GM12878 (cell line): ENCODE measurements around the gene SORT1. TPM values are rescaled to one million over a fixed set of nuclear protein-coding genes. Genes with fewer than 3 reads are reported as not detected.

Experiments used
- ATAC-seq: fragments of 200-7000 bp; cut with Tn5 transposase; 3 replicates; pipeline ENCODE4 v1.9.1; 2020; ENCODE audit warnings: mild to moderate bottlenecking, moderate library complexity
- BruUV-seq: library from RNA; stranded (reverse); fragments of 400-500 nt; replicated peaks from 2 replicates; lab custom pipeline; 2021; lab: Mats Ljungman, UMichigan
- CTCF ChIA-PET: fragments of 300-600 bp; sonication (Branson Sonifier 250); formaldehyde crosslinking; extraction: SDS; loops from one replicate; lab custom pipeline; 2021; ENCODE audit warnings: inconsistent platforms; lab: Yijun Ruan, JAX
- POLR2A ChIA-PET: fragments of 350-600 bp; formaldehyde crosslinking; extraction: SDS; loops from one replicate; lab custom pipeline; 2021; ENCODE audit warnings: inconsistent platforms; lab: Charles Lee
- RAD21 ChIA-PET: fragments of 300-600 bp; sonication (Branson Sonifier 250); formaldehyde crosslinking; loops from one replicate; lab custom pipeline; 2023; ENCODE audit warnings: antibody characterized with exemption; ENCODE audit not compliant: unreplicated experiment; lab: Charles Lee
- SMC1A ChIA-PET: fragments of 300-600 bp; sonication (Branson Sonifier 250); formaldehyde crosslinking; loops from one replicate; lab custom pipeline; 2023; ENCODE audit not compliant: unreplicated experiment, uncharacterized antibody; lab: Charles Lee
- DNase-seq: peaks from one replicate; pipeline ENCODE4 v3.0.0-alpha.2; 2011; ENCODE audit warnings: low read depth, low spot score
- FAIRE-seq: peaks from 3 replicates; lab custom pipeline; 2011; peaks lifted over from hg19 to GRCh38; lab: Jason Lieb, UNC
- H2AFZ ChIP-seq: 2 replicates; pipeline ENCODE4 v1.6.0; 2011; ENCODE audit warnings: low read depth, low read length, control low read depth; ENCODE audit not compliant: control insufficient read depth
- H3K27ac ChIP-seq: 2 replicates; pipeline ENCODE4 v1.5.1; 2011; ENCODE audit warnings: control low read depth; ENCODE audit not compliant: control insufficient read depth, insufficient read depth
- H3K27me3 ChIP-seq, 2 experiments: replicated peaks in 1 of 2; 2 replicates each; pipeline versions ENCODE4 v1.6.0 to v1.6.1; 2011; ENCODE audit warnings: low read length in 1 of 2; ENCODE audit not compliant: control insufficient read depth in 2 of 2, insufficient read depth in 2 of 2
- H3K36me3 ChIP-seq, 2 experiments: 2 replicates each; pipeline ENCODE4 v1.5.1; 2011; ENCODE audit warnings: low read length in 1 of 2; ENCODE audit not compliant: control insufficient read depth in 2 of 2, insufficient read depth in 2 of 2
- H3K4me1 ChIP-seq: 2 replicates; pipeline ENCODE4 v1.6.1; 2011; ENCODE audit warnings: mild to moderate bottlenecking, low read length, moderate library complexity, mixed read lengths; ENCODE audit not compliant: control insufficient read depth, insufficient read depth
- H3K4me2 ChIP-seq: 2 replicates; pipeline ENCODE4 v1.6.0; 2011; ENCODE audit warnings: control low read depth; ENCODE audit not compliant: control insufficient read depth, insufficient read depth
- H3K4me3 ChIP-seq: fragments of 200-600 bp; sonication (generic); 2 replicates; pipeline ENCODE4 v1.5.1; 2016
- H3K79me2 ChIP-seq: 2 replicates; pipeline ENCODE4 v1.6.0; 2011; ENCODE audit warnings: low read length; ENCODE audit not compliant: control insufficient read depth, insufficient read depth
- H3K9ac ChIP-seq: 2 replicates; pipeline ENCODE4 v1.8.0; 2011; ENCODE audit warnings: low read length, control low read depth, mixed read lengths; ENCODE audit not compliant: control insufficient read depth, insufficient read depth
- H3K9me3 ChIP-seq: replicated peaks from 3 replicates; pipeline ENCODE4 v1.5.1; 2011; ENCODE audit warnings: mild to moderate bottlenecking, low read length; ENCODE audit not compliant: control insufficient read depth, insufficient read depth
- H4K20me1 ChIP-seq: 2 replicates; pipeline ENCODE4 v1.6.0; 2011; ENCODE audit not compliant: control insufficient read depth, insufficient read depth
- BMI1 ChIP-seq: fragments of 450-650 bp; IDR thresholded peaks from 2 replicates; pipeline ENCODE4 v1.6.1; 2016; ENCODE audit warnings: mild to moderate bottlenecking, moderate library complexity, borderline replicate concordance
- CHD1 ChIP-seq: IDR thresholded peaks from 2 replicates; pipeline ENCODE4 v1.6.1; 2012; ENCODE audit warnings: low read depth, low read length, improper control_type of control experiment
- FOXK2 ChIP-seq: fragments of 450-650 bp; IDR thresholded peaks from 2 replicates; pipeline ENCODE4 v1.6.1; 2017; ENCODE audit warnings: mild to moderate bottlenecking, moderate library complexity
- GABPA ChIP-seq: IDR thresholded peaks from 2 replicates; pipeline ENCODE4 v1.6.1; 2014; ENCODE audit warnings: antibody characterized with exemption, low read depth, mild to moderate bottlenecking, inconsistent platforms
- IKZF2 ChIP-seq, 2 experiments: fragments of 450-650 bp; IDR thresholded peaks; 2 replicates each; pipeline ENCODE4 v1.6.1; 2017; ENCODE audit warnings: mild to moderate bottlenecking in 2 of 2, moderate library complexity in 2 of 2
- NFXL1 ChIP-seq: fragments of 450-650 bp; IDR thresholded peaks from 2 replicates; pipeline ENCODE4 v1.6.1; 2017; ENCODE audit warnings: antibody characterized with exemption, mild to moderate bottlenecking, borderline replicate concordance
- PAX5 ChIP-seq: IDR thresholded peaks from 2 replicates; pipeline ENCODE4 v1.6.1; 2011; ENCODE audit warnings: low read depth, low read length, borderline replicate concordance
- POU2F2 ChIP-seq: IDR thresholded peaks from 3 replicates; pipeline ENCODE4 v1.6.1; 2011; ENCODE audit warnings: low read depth, mild to moderate bottlenecking, low read length, borderline replicate concordance
- SIX5 ChIP-seq: IDR thresholded peaks from 2 replicates; pipeline ENCODE4 v1.6.1; 2011; ENCODE audit warnings: mild to moderate bottlenecking, low read depth, low read length, moderate library complexity; ENCODE audit not compliant: severe bottlenecking
- WGBS: methylation state at CpG from one replicate; pipeline ENCODE4 v1.1.6; 2016; ENCODE audit warnings: low lambda C conversion rate; ENCODE audit not compliant: insufficient replicate concordance, insufficient coverage; ENCODE audit errors: missing lambda C conversion rate; 5-methylcytosine and 5-hydroxymethylcytosine counted together
- in situ Hi-C: fragments of 300-500 bp; cut with MboI; formaldehyde crosslinking; loops from 9 replicates; pipeline ENCODE4 v1.14.3; 2018; ENCODE audit warnings: mixed read lengths
- intact Hi-C: fragments of 100-400 bp; cut with micrococcal nuclease; formaldehyde crosslinking; loops from one replicate; pipeline ENCODE4 v1.14.2; 2022; ENCODE audit not compliant: unreplicated experiment
- polyA plus RNA-seq, 11 experiments: library from polyadenylated mRNA; depleted of rRNA in 4 of 11; unstranded in 6 of 11; stranded (reverse) in 5 of 11; fragments of >200 nt; fragmentation: Nextera tagmentation in 4 of 11; fragmentation: Illumina TruSeq in 1 of 11; extraction: Ambion mirVana in 4 of 11; extraction: Trizol in 1 of 11; gene quantifications; 1 replicate in 1 of 11; 2 replicates in 10 of 11; pipeline versions ENCODE4 v1.2.1 to v1.2.3, GENCODE V29; 2011 to 2016; ENCODE audit warnings: inconsistent platforms in 2 of 11, missing spikeins in 2 of 11, low read depth in 1 of 11
- total RNA-seq, 4 experiments: library from RNA; depleted of rRNA in 3 of 4; stranded (reverse); fragments of >200 nt in 3 of 4; fragmentation: Illumina TruSeq in 1 of 4; extraction: Trizol in 1 of 4; gene quantifications; 2 replicates each; pipeline versions ENCODE4 v1.2.1 to v1.2.3, GENCODE V29; 2013 to 2021
- TF ChIP-seq, protein P1 (sequence below): fragments of 450-650 bp; formaldehyde crosslinking; IDR thresholded peaks from 2 replicates; pipeline ENCODE4 v1.4.0; 2022; ENCODE audit warnings: mild to moderate bottlenecking, moderate library complexity

SORT1 gene
- total and polyA plus RNA-seq, 10 of the 15 experiments (the other 5 are each of a cell fraction or from before 2014, with no cell fraction given), result 0.06 to 1.9 (median 0.33) TPM; not detected in 1

DNA sequence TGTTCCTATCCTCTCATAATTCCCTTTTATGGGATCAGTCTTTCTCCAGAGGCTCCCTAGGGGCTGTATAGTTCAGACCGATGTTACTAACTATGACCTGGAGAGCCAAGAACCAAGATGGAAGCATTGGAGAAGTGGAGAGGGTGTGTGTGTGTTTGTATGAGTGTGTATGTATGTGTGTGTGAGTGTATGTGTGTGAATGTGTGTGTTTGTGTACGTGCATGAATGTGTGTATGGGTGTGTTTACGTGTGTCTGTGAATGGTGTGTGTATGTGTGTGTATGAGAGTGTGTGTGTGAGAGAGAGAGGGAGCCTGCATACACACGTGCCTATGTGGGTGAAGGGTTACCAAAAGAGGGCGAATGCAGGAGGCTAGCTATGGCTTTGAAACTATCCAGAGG is 95.8 kb downstream of the SORT1 start:
- H3K9ac ChIP-seq, result no peak overlapping the region
- in situ Hi-C loops (no loop called here), intact Hi-C loops (no loop called here)
- 32% methylated on average over 5 of the region's 5 CpGs for WGBS
- no peak overlapping the region for H3K4me3 ChIP-seq
- no peaks in the 10 kb centered on the region for H3K4me1 ChIP-seq
- peaks cover 0 to 2% of the 10 kb centered on the region in 2 experiments; a peak in 3 of 4 replicates for H3K27me3 ChIP-seq
- TF ChIP-seq, protein P1, sequence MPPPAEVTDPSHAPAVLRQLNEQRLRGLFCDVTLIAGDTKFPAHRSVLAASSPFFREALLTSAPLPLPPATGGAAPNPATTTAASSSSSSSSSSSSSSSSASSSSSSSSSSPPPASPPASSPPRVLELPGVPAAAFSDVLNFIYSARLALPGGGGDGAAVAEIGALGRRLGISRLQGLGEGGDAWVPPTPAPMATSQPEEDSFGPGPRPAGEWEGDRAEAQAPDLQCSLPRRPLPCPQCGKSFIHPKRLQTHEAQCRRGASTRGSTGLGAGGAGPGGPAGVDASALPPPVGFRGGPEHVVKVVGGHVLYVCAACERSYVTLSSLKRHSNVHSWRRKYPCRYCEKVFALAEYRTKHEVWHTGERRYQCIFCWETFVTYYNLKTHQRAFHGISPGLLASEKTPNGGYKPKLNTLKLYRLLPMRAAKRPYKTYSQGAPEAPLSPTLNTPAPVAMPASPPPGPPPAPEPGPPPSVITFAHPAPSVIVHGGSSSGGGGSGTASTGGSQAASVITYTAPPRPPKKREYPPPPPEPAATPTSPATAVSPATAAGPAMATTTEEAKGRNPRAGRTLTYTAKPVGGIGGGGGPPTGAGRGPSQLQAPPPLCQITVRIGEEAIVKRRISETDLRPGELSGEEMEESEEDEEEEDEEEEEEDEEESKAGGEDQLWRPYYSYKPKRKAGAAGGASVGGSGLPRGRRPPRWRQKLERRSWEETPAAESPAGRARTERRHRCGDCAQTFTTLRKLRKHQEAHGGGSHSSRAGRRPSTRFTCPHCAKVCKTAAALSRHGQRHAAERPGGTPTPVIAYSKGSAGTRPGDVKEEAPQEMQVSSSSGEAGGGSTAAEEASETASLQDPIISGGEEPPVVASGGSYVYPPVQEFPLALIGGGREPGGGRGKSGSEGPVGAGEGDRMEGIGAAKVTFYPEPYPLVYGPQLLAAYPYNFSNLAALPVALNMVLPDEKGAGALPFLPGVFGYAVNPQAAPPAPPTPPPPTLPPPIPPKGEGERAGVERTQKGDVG, result no peak
- 0 out of 2 replicates have a peak, but pooled peaks have one; percentile 15 for TF ChIP-seq FOXK2
- ChIA-PET POLR2A (no interaction called here), RAD21 (no interaction called here), CTCF (no interaction called here), SMC1A (no interaction called here)
- no peak overlapping the region for H3K4me2 ChIP-seq
- FAIRE-seq, result no peak
- ATAC-seq, result no peak
- H4K20me1 ChIP-seq, result no peaks in the 10 kb centered on the region
- no peaks in the 10 kb centered on the region for H3K79me2 ChIP-seq
- no peak overlapping the region for H2AFZ ChIP-seq
- no peaks in the 10 kb centered on the region for H3K36me3 ChIP-seq
- no peaks in the 10 kb centered on the region for H3K9me3 ChIP-seq
- no TSS peak for BruUV-seq
- no peak overlapping the region for H3K27ac ChIP-seq
- no peak for DNase-seq

DNA sequence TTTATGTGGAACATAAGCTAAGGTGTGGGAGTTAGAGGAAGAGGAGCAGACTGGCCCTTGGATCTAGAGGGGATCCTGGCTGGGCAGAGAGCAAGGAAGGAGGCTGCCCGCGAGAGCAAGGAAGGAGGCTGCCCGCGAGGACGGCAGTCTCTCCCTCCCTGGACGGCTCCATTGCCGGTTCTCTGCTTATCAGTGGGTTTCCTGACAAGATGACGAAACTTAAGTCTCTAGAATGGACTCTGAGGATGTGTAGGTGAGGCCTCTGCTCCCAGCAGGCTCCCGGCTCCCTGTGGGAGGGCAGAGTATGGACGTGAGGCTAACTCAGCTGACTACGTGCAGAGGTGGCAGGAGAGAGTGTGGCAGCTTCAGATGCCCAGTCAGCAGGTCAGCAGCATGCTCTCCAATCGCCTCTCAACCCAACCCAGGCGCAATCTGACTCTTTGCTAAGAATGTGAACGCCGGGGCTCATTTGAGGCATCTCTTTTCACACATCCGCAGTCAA is 97.0 kb downstream of the SORT1 start:
- no peaks in the 10 kb centered on the region for H4K20me1 ChIP-seq
- no peak for FAIRE-seq
- POLR2A ChIA-PET, result no interaction called here
- H3K79me2 ChIP-seq, result no peaks in the 10 kb centered on the region
- no peak overlapping the region for H3K4me2 ChIP-seq
- no peaks in the 10 kb centered on the region for H3K36me3 ChIP-seq
- intact Hi-C loops, result no loop called here
- H3K4me1 ChIP-seq, result no peaks in the 10 kb centered on the region
- peaks cover 0 to 2% of the 10 kb centered on the region in 2 experiments; a peak in 3 of 4 replicates for H3K27me3 ChIP-seq
- no TSS peak for BruUV-seq
- CTCF ChIA-PET, result no interaction called here
- no peak for DNase-seq
- in situ Hi-C loops, result no loop called here
- H3K9ac ChIP-seq, result no peak overlapping the region
- WGBS, result 57% methylated on average over 16 of the region's 16 CpGs
- ATAC-seq, result no peak
- no peak overlapping the region for H2AFZ ChIP-seq
- H3K27ac ChIP-seq, result no peak overlapping the region
- H3K9me3 ChIP-seq, result no peaks in the 10 kb centered on the region
- RAD21 ChIA-PET, result no interaction called here
- TF ChIP-seq SIX5 (no peak), CHD1 (no peak), POU2F2 (no peak), NFXL1 (no peak), PAX5 (no peak), IKZF2 (IDR thresholded peaks at IDR 0.05) (no peak), GABPA (no peak), BMI1 (no peak)
- no peak overlapping the region for H3K4me3 ChIP-seq
- SMC1A ChIA-PET, result no interaction called here
